A673 (cell line): ENCODE data around the gene PTTG1IP. TPM values are rescaled to one million over a fixed set of nuclear protein-coding genes. Genes with fewer than 3 reads are reported as not detected.

Source experiments
- BruUV-seq: library from RNA; stranded (reverse); fragments of 400-500 nt; replicated peaks from 2 replicates; lab custom pipeline; 2021; lab: Mats Ljungman, UMichigan
- CTCF ChIA-PET: fragments of 300-600 bp; sonication (Branson Sonifier 250); formaldehyde crosslinking; loops from one replicate; lab custom pipeline; 2022; ENCODE audit warnings: antibody characterized with exemption; lab: Charles Lee
- POLR2A ChIA-PET: fragments of 300-600 bp; sonication (Branson Sonifier 250); formaldehyde crosslinking; loops from one replicate; lab custom pipeline; 2022; ENCODE audit warnings: antibody characterized with exemption; ENCODE audit not compliant: low non-redundant PET; lab: Charles Lee
- DNase-seq: peaks from one replicate; pipeline ENCODE4 v3.0.0-alpha.2; 2015; ENCODE audit warnings: low spot score
- H3K27ac ChIP-seq: fragments of 200-600 bp; sonication (generic); 2 replicates; pipeline ENCODE4 v1.5.1; 2016; ENCODE audit warnings: mixed run types, low read depth, mild to moderate bottlenecking, mixed read lengths, antibody characterized with exemption, low read length; ENCODE audit not compliant: poor library complexity, severe bottlenecking
- H3K27me3 ChIP-seq: fragments of 200-600 bp; sonication (generic); replicated peaks from 2 replicates; pipeline ENCODE4 v1.6.1; 2017; ENCODE audit warnings: mixed run types, low read depth, mild to moderate bottlenecking, mixed read lengths, antibody characterized with exemption, low read length; ENCODE audit not compliant: insufficient read depth, poor library complexity
- H3K36me3 ChIP-seq: fragments of 200-600 bp; sonication (generic); 2 replicates; pipeline ENCODE4 v1.6.1; 2016; ENCODE audit warnings: mixed run types, mild to moderate bottlenecking, mixed read lengths, antibody characterized with exemption, low read length; ENCODE audit not compliant: insufficient read depth, poor library complexity, severe bottlenecking
- H3K4me1 ChIP-seq: fragments of 200-600 bp; sonication (generic); 2 replicates; pipeline ENCODE4 v1.6.1; 2017; ENCODE audit warnings: mixed run types, mild to moderate bottlenecking, mixed read lengths, antibody characterized with exemption, low read length; ENCODE audit not compliant: insufficient read depth, poor library complexity, severe bottlenecking
- H3K4me3 ChIP-seq: fragments of 200-600 bp; sonication (generic); 2 replicates; pipeline ENCODE4 v1.5.1; 2016; ENCODE audit warnings: low read depth, mixed run types, mild to moderate bottlenecking, mixed read lengths, low read length; ENCODE audit not compliant: poor library complexity, severe bottlenecking
- H3K9me3 ChIP-seq: fragments of 200-600 bp; sonication (generic); 2 replicates; pipeline ENCODE4 v1.6.1; 2016; ENCODE audit warnings: mixed run types, low read depth, mild to moderate bottlenecking, mixed read lengths, antibody characterized with exemption, low read length; ENCODE audit not compliant: poor library complexity, severe bottlenecking
- CTCF ChIP-seq: fragments of 300-800, 200-600 bp; sonication (generic); conservative IDR thresholded peaks from 2 replicates; pipeline ENCODE4 v1.5.1; 2017; ENCODE audit warnings: low read depth, mild to moderate bottlenecking, antibody characterized with exemption, low read length, moderate library complexity, mixed read lengths
- EZH2 ChIP-seq: fragments of 200-600 bp; sonication (generic); IDR thresholded peaks from 2 replicates; pipeline ENCODE4 v1.6.1; 2017; ENCODE audit warnings: borderline replicate concordance, low read depth, mild to moderate bottlenecking, mixed read lengths, antibody characterized with exemption, low read length; ENCODE audit not compliant: poor library complexity, severe bottlenecking
- intact Hi-C: fragments of 100-400 bp; cut with micrococcal nuclease; formaldehyde crosslinking; loops from one replicate; pipeline ENCODE4 v1.10.0; 2022; ENCODE audit not compliant: unreplicated experiment
- total RNA-seq: library from RNA; stranded (reverse); gene quantifications from 2 replicates; pipeline ENCODE4 v1.2.3, GENCODE V29; 2021

The PTTG1IP gene
- total RNA-seq, 1 experiment from 2014 or later, result 216 TPM

- intact Hi-C loops, result no loop called here
- H3K4me3 ChIP-seq, result peak overlapping the region; percentile 23
- no TSS peak for BruUV-seq
- no peaks in the 10 kb centered on the region for H3K27me3 ChIP-seq
- DNase-seq, result peak; percentile 63
- ChIA-PET POLR2A (no interaction called here), CTCF (interaction anchor here (1.2 kb wide), 1 partner anchor 15 kb away, joined by 3 read pairs; no protein-coding TSS in a partner anchor)
- no peak for TF ChIP-seq CTCF
- TF ChIP-seq EZH2, result no peak
- H3K36me3 ChIP-seq, result no peaks in the 10 kb centered on the region
- no peaks in the 10 kb centered on the region for H3K9me3 ChIP-seq
- peak overlapping the region; percentile 81 for H3K27ac ChIP-seq
- H3K4me1 ChIP-seq, result peaks cover 35% of the 10 kb centered on the region
Measured at GRCh38 chr21:44907966-44908895, 34.7 kb upstream of the PTTG1IP start.

GRCh38 chr21:44907225-44907965 is 33.9 kb upstream of the PTTG1IP start:
- CTCF ChIA-PET, result interaction anchor here (1.2 kb wide), 1 partner anchor 14 kb away, joined by 3 read pairs; no protein-coding TSS in a partner anchor
- no peaks in the 10 kb centered on the region for H3K9me3 ChIP-seq
- intact Hi-C loops, result no loop called here
- POLR2A ChIA-PET, result interaction anchor here (0.6 kb wide), 1 partner anchor 25 kb away, joined by 3 read pairs; no protein-coding TSS in a partner anchor
- peak overlapping the region; percentile 23 for H3K4me3 ChIP-seq
- BruUV-seq, result no TSS peak
- TF ChIP-seq CTCF (no peak), EZH2 (no peak)
- H3K36me3 ChIP-seq, result no peaks in the 10 kb centered on the region
- DNase-seq, result peak; percentile 33
- H3K4me1 ChIP-seq, result peaks cover 35% of the 10 kb centered on the region
- no peaks in the 10 kb centered on the region for H3K27me3 ChIP-seq
- H3K27ac ChIP-seq, result peak overlapping the region; percentile 81

- Histone ChIP-seq H3K27me3 (no peaks in the 10 kb centered on the region), H3K9me3 (no peaks in the 10 kb centered on the region), H3K36me3 (no peaks in the 10 kb centered on the region), H3K4me1 (peaks cover 23% of the 10 kb centered on the region), H3K27ac (no peak overlapping the region), H3K4me3 (no peak overlapping the region)
- ChIA-PET POLR2A (no interaction called here), CTCF (no interaction called here)
- intact Hi-C loops, result no loop called here
- DNase-seq, result no peak
- TF ChIP-seq EZH2, result no peak
- no peak for TF ChIP-seq CTCF
- BruUV-seq, result no TSS peak
Measured at GRCh38 chr21:44905728-44906090, 32.2 kb upstream of the PTTG1IP start.
